ENCODE measurements around the gene MTHFD1. TPM values are rescaled to one million over a fixed set of nuclear protein-coding genes. Genes with fewer than 3 reads are reported as not detected.

MTHFD1 gene
- total and polyA plus RNA-seq, 9 of the 15 experiments (the other 6 are each of a cell fraction or from before 2014, with no cell fraction given) = 66.7 to 158 (median 90.9) TPM

GRCh38 chr14:64504310-64504896, 116.2 kb downstream of the MTHFD1 start, which contains the start of gene ZBTB1 (continued):
- 0 out of 2 replicates have a peak, but pooled peaks have one; percentile 1 for TF ChIP-seq MGA (IDR thresholded peaks at IDR 0.05)
- peak; percentile 25 for TF ChIP-seq POLR2B (IDR thresholded peaks at IDR 0.05; ENCODE audit: low read depth, partially characterized antibody)
- no peak for TF ChIP-seq THAP7 (CRISPR knock-in tag; IDR thresholded peaks at IDR 0.05)
- peak; percentile 8 for TF ChIP-seq VEZF1 (CRISPR knock-in tag; IDR thresholded peaks at IDR 0.05)
- TF ChIP-seq SIN3B (IDR thresholded peaks at IDR 0.05; ENCODE audit: low read depth) = no peak
- TF ChIP-seq CBFB (CRISPR knock-in tag; IDR thresholded peaks at IDR 0.05) = no peak
- TF ChIP-seq FOXK2 (conservative IDR thresholded peaks at IDR 0.05 in 1 of 2, IDR thresholded peaks at IDR 0.05 in 1 of 2; ENCODE audit: low read depth in 2 of 2) = peak in 1 of 2 experiments; percentile 38; a peak in 1 of 4 replicates
- TF ChIP-seq FIP1L1 (IDR thresholded peaks at IDR 0.05; ENCODE audit: low read depth, low read length, poor library complexity, severe bottlenecking) = peak; percentile 45
- peak; percentile 15 for TF ChIP-seq DACH1 (IDR thresholded peaks at IDR 0.05; ENCODE audit: partially characterized antibody)
- TF ChIP-seq NONO (IDR thresholded peaks at IDR 0.05; ENCODE audit: low read depth in 2 of 2, low read length in 1 of 2) = peak; percentile 53 to 55; a peak in 1 of 4 replicates
- TF ChIP-seq ZNF655 (CRISPR knock-in tag; IDR thresholded peaks at IDR 0.05) = no peak
- TF ChIP-seq ZFX (CRISPR knock-in tag; IDR thresholded peaks at IDR 0.05) = peak; percentile 46
